Heart right ventricle (tissue), 16 donors: ENCODE results near the gene FAM120A. TPM values are rescaled to one million over a fixed set of nuclear protein-coding genes. Genes with fewer than 3 reads are reported as not detected.

Source experiments
- ATAC-seq, 8 donors: fragments of 200-7000 bp; cut with Tn5 transposase; one replicate each; pipeline ENCODE4 v1.9.1; 2020; ENCODE audit warnings: mild to moderate bottlenecking in 8 of 8, moderate library complexity in 8 of 8, moderate number of reproducible peaks in 1 of 8
- DNase-seq, 2 donors: peaks; one replicate each; pipeline ENCODE4 v3.0.0-alpha.2; 2020
- H3K27ac ChIP-seq, 10 donors: fragments of 200-600 bp; sonication (generic) in 2 of 10; one replicate each; pipeline versions ENCODE4 v1.5.0 to v1.8.0; 2020 to 2022; ENCODE audit warnings: mild to moderate bottlenecking in 3 of 10
- H3K27me3 ChIP-seq, 7 donors: fragments of 200-600 bp; one replicate each; pipeline ENCODE4 v1.8.0; 2021 to 2022; ENCODE audit warnings: mild to moderate bottlenecking in 2 of 7
- H3K36me3 ChIP-seq, 9 donors: fragments of 200-600 bp; sonication (generic) in 1 of 9; one replicate each; pipeline versions ENCODE4 v1.5.0 to v1.8.0; 2020 to 2022; ENCODE audit warnings: mild to moderate bottlenecking in 2 of 9
- H3K4me1 ChIP-seq, 9 donors: fragments of 200-600 bp; sonication (generic) in 1 of 9; one replicate each; pipeline versions ENCODE4 v1.5.0 to v1.8.0; 2020 to 2022; ENCODE audit warnings: mild to moderate bottlenecking in 4 of 9
- H3K4me3 ChIP-seq, 10 donors: fragments of 200-600 bp; sonication (generic) in 2 of 10; one replicate each; pipeline versions ENCODE4 v1.5.0 to v1.8.0; 2020 to 2022; ENCODE audit warnings: mild to moderate bottlenecking in 7 of 10, moderate library complexity in 2 of 10
- H3K9me3 ChIP-seq, 11 donors: fragments of 200-600 bp in 10 of 11; sonication (generic) in 2 of 11; one replicate each; pipeline versions ENCODE4 v1.5.0 to v1.8.0; 2013 to 2022; ENCODE audit warnings: mild to moderate bottlenecking in 2 of 11, control low read depth in 1 of 11, moderate library complexity in 1 of 11
- CTCF ChIP-seq, 9 donors: fragments of 200-600 bp; sonication (generic) in 2 of 9; IDR thresholded peaks; one replicate each; pipeline versions ENCODE4 v1.5.0 to v1.8.0; 2021 to 2022; ENCODE audit warnings: antibody characterized with exemption in 9 of 9, mild to moderate bottlenecking in 5 of 9, moderate library complexity in 1 of 9
- whole genome bisulfite sequencing, 2 donors: extraction: QIAGEN DNeasy Blood & Tissue Kit; methylation state at CpG; one replicate each; pipeline ENCODE4 v1.1.7; 2013; ENCODE audit warnings: inconsistent platforms in 1 of 2; 5-methylcytosine and 5-hydroxymethylcytosine counted together
- intact Hi-C, 10 donors: fragments of 100-400 bp; cut with DNase I; formaldehyde crosslinking; loops; one replicate each; pipeline versions ENCODE4 v1.11.1 to v1.14.2; 2022
- polyA plus RNA-seq, 2 donors: library from polyadenylated mRNA; stranded (reverse); fragments of 200-250 nt; gene quantifications; one replicate each; pipeline ENCODE4 v1.2.3, GENCODE V29; 2013
- total RNA-seq, 10 donors: library from RNA; stranded (reverse); fragmentation: NEBNext Ultra II Directional in 3 of 10; extraction: Animal tissue kit (Norgen Biotek cat#: 25700) in 3 of 10; gene quantifications; one replicate each; pipeline versions ENCODE4 v1.2.1 to v1.2.4, GENCODE V29; 2021 to 2023
- donor health status: Arrhythmogenic right ventricular cardiomyopathy.
- donor health status: ischemic (EF 13 %, LVEDD 7.1; RV severe dilation, severe dysfunction).
- donor health status: healthy with polysubstance abuse.
- donor health status: DM: no; HTN: yes; CAD: no.
- donor health status: DM: no; HTN: no; CAD: no.
- donor health status: ischemic (EF 25% LVEDD 6.9; RV normal size, moderate dysfunction).
- donor health status: ischemic (EF 25% LVEDD 5.7; RV mildly dilated, moderate dysfunction).
- donor health status: healthy.
- donor health status: DM: yes; HTN: yes; CAD: no.
- donor health status: Ischemic cardiomyopathy.
- donor health status: ischemic (EF 35%, LVEDD 5.7; RV mildly dilated, moderate dysfunction).
- donor health status: nonischemic (EF 11% LVEDD 7.7; RV severe dilation, severe dysfunction).
- donor health status: DM: yes; HTN: yes; CAD: no.
- donor health status: PGD.
- donor health status: ischemic (EF 29% LVEDD 5.4; RV normal size, mild dysfunction).
- donor health status: nonischemic (EF 23%, LVEDD 6.1; RV moderate dilation, normal function).

Gene FAM120A
- total and polyA plus RNA-seq, 12 donors = 42.2 to 126 (median 104) TPM

GRCh38 chr9:93598647-93599241 lies 147.3 kb downstream of the FAM120A start:
- intact Hi-C loops = loop anchor here in 1 of 10 donors (10.0 kb wide), 1 partner anchor 56 kb away; no protein-coding TSS in a partner anchor
- peaks cover 18 to 56% (median 40%) of the 10 kb centered on the region in 9 donors for H3K4me1 ChIP-seq
- no peaks in the 10 kb centered on the region for H3K27me3 ChIP-seq
- TF ChIP-seq CTCF (IDR thresholded peaks at IDR 0.05) = no peak
- H3K36me3 ChIP-seq = no peaks in the 10 kb centered on the region
- DNase-seq (no peak), ATAC-seq (peak; percentile 40 to 90 (median 67))
- H3K9me3 ChIP-seq = no peaks in the 10 kb centered on the region
- H3K27ac ChIP-seq = peak overlapping the region in 6 of 10 donors; percentile 22 to 74 (median 50)
- 62 to 65% methylated on average over 11 of the region's 11 CpGs for WGBS, 2 donors
- H3K4me3 ChIP-seq = no peak overlapping the region

- WGBS, 2 donors = 77 to 86% methylated on average over 17 of the region's 17 CpGs
- Histone ChIP-seq H3K27ac (peak overlapping the region in 4 of 10 donors; percentile 16 to 43 (median 28)), H3K27me3 (no peaks in the 10 kb centered on the region), H3K9me3 (no peaks in the 10 kb centered on the region), H3K4me1 (peaks cover 10 to 51% (median 32%) of the 10 kb centered on the region in 9 donors), H3K4me3 (no peak overlapping the region), H3K36me3 (no peaks in the 10 kb centered on the region)
- intact Hi-C loops = loop anchor here in 1 of 10 donors (10.0 kb wide), 1 partner anchor 55 kb away; no protein-coding TSS in a partner anchor
- TF ChIP-seq CTCF (IDR thresholded peaks at IDR 0.05) = no peak
- DNase-seq (no peak), ATAC-seq (no peak)
Measured at GRCh38 chr9:93599571-93600403, 148.3 kb downstream of the FAM120A start.

- intact Hi-C loops = no loop called here
- H3K27ac ChIP-seq = no peak overlapping the region
- no peak for DNase-seq
- peaks cover 10 to 50% (median 30%) of the 10 kb centered on the region in 9 donors for H3K4me1 ChIP-seq
- no peak for ATAC-seq
- no peak for TF ChIP-seq CTCF (IDR thresholded peaks at IDR 0.05)
- H3K4me3 ChIP-seq = no peak overlapping the region
- 58 to 64% methylated on average over 3 of the region's 3 CpGs for WGBS, 2 donors
- peaks cover 0 to 4% (median 0%) of the 10 kb centered on the region in 11 donors for H3K9me3 ChIP-seq
- no peaks in the 10 kb centered on the region for H3K27me3 ChIP-seq
- H3K36me3 ChIP-seq = no peaks in the 10 kb centered on the region
Measured at GRCh38 chr9:93600504-93600903, 149.0 kb downstream of the FAM120A start.

- Histone ChIP-seq H3K4me1 (peaks cover 10 to 49% (median 30%) of the 10 kb centered on the region in 9 donors), H3K27me3 (no peaks in the 10 kb centered on the region), H3K36me3 (no peaks in the 10 kb centered on the region), H3K27ac (no peak overlapping the region), H3K4me3 (no peak overlapping the region), H3K9me3 (peaks cover 0 to 10% (median 0%) of the 10 kb centered on the region in 11 donors)
- DNase-seq (no peak), ATAC-seq (no peak)
- intact Hi-C loops = no loop called here
- TF ChIP-seq CTCF (IDR thresholded peaks at IDR 0.05) = no peak
- 65 to 82% methylated on average over 4 of the region's 4 CpGs for WGBS, 2 donors
Measured at GRCh38 chr9:93601063-93601462, 149.6 kb downstream of the FAM120A start.
